Myocyte (in vitro differentiated cells): ENCODE data around the gene E2F4. TPM values are rescaled to one million over a fixed set of nuclear protein-coding genes. Genes with fewer than 3 reads are reported as not detected.

Experiments used
- DNase-seq: peaks from one replicate; pipeline ENCODE4 v3.0.0-alpha.2; 2012; ENCODE audit warnings: low read depth
- total RNA-seq: library from RNA; depleted of rRNA; stranded (reverse); fragments of >200 nt; gene quantifications from 2 replicates; pipeline ENCODE4 v1.2.3, GENCODE V29; 2014

E2F4 gene
- total RNA-seq, 1 donor from 2014 or later = 75.8 TPM

DNA sequence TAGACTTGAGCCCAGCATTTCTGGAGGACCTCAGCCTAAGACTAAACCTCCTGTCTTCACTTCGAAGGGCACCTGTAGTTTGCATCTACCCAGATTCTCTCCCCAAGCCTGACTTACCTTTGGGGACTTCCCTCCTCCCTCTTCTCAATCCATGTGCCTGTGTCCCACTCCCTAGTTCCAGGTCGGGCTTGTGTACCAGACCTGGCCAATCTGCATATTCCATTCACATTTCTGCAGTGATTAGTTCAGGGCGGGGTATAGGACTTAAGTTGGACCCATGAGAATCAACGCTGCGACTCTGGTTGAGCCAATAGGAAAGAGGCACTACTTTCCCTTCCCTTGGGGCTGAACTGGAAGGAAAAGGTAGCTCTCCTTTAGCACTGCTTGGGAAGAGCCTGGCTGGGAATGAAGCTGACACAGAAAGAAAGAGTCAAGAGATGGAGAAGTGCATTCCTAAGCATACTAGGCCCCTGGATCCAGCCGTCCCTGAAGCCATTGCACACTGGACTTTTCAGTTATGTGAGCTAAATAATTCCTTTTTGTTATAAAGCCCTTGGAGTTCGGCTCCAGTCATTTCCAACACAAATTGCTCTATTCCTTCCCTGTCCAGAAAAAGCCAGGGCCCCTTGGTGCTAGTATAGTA lies 34.7 kb upstream of the E2F4 start:
- no peak for DNase-seq

DNA sequence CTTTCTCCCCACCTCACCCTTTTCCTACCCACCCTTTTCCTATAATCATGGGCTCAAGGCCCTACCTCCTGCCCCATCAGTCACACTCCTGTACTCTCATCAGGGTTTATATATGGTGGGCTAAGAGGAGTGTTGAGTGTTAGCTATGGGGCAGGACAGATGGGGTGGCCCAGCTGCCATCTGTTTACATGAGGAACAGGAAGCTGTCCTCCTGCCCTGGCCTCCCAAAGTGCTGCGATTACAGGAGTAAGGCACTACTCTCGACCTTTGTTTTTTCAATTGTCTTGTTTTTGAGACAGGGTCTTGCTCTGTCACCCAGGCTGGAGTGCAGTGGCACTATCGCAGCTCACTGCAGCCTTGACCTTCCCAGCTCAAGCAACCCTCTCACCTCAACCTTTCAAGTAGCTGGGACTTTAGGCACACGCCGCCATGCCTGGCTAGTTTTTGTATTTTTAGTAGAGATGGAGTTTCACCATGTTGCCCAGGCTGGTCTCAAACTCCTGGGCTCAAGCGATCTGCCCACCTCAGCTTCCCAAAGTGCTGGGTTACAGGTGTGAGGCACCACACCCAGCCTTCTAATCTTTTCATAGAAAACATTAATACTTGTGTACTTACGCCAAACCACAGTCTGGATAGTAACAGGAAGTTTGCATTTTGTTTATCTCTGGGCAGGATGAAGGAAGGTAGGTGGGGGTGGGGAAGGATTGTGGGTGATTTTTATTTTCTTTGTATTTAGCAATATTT lies 33.9 kb upstream of the E2F4 start:
- DNase-seq = no peak

DNA sequence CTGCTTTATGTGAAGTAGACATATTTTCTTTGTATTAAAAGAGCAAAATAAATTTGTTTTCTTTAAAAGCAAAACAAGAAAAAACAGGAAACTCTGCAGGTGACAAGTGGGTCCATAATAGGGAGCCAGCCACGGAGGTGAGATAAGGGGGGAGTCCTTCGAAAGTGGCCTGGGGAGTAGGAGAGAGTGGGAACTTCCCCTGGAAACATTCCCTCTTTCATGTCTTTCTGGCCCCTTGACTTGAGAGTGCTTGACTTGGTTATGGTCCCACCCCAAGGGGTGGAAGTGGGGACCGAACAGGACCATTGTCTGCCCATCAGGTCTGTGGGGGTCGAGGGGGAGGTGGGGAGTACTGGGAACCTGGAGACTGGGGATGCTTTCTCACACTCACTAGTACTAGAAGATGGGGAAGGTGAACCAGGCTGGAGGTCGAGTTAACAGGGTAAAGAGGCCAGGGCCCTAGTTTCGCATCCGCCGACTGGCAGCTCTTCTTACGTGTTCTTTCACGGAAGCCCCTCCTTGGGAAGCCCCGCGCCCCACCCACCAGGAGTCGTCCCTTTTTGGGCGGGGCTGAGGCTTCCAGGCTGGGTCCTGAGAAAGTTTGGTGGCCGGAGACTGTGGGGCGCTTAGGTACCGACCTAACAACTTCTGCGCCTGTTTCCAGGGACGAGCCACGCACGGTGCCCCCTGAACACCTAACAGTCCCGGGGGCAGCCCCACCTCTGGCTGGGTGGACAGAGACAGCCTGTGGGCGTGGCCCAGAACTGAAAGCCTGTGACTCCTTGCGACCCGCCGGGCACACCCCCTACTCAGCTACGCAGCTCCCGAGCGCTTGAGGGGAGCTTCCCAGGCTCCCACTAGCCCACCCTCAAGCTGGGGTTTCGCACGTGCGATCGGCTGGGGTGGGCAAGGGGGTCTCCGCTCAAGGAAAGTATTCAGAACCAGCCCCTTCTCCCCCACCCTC lies 33.0 kb upstream of the E2F4 start:
- peak; percentile 39 for DNase-seq

DNA sequence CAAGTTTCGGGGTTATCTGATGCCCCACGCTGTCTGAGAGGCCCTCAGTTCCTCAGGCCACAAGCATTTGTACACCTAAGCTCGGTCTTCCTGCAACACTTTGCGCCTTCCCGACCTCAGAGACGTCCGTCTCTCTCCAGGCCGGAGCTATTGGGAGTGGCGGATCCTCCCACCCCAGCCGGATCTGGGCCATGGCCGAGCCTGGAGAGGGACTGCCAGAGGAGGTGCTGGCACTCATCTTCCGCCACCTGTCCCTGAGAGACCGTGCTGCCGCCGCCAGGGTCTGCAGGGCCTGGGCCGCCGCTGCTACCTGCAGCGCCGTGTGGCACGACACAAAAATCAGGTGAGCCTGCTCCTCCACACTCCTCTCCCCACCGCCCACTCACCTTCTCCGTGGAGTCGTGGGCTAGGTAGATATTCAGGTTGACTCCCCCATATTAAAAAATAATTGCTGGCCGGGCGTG lies 30.3 kb upstream of the E2F4 start:
- no peak for DNase-seq

DNA sequence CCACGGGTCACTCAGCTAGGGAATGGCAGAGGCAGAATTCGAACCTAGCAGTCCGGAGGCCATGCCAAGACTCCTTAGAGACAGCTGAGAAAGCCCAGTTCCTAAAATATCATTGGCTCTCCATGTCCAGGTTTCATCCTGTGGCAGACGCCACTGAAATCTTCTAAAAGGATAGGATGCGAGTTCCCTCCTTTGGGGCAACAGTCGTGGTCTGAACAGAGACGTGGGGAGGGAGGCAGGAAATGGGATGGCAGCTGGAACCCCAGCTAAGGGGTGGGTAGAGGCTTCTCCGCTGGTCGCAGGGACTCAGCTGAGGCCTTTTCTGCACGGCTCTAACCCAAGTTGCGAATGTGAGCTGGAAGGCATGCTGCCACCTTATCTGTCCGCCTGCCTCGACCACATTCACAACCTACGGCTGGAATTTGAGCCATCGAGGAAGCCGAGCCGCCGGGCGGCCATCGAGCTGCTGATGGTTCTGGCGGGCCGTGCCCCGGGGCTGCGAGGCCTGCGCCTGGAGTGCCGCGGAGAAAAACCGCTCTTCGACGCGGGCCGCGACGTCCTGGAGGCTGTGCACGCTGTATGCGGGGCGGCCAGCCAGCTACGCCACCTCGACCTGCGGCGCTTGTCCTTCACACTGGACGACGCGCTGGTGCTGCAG lies 29.3 kb upstream of the E2F4 start:
- DNase-seq = no peak

DNA sequence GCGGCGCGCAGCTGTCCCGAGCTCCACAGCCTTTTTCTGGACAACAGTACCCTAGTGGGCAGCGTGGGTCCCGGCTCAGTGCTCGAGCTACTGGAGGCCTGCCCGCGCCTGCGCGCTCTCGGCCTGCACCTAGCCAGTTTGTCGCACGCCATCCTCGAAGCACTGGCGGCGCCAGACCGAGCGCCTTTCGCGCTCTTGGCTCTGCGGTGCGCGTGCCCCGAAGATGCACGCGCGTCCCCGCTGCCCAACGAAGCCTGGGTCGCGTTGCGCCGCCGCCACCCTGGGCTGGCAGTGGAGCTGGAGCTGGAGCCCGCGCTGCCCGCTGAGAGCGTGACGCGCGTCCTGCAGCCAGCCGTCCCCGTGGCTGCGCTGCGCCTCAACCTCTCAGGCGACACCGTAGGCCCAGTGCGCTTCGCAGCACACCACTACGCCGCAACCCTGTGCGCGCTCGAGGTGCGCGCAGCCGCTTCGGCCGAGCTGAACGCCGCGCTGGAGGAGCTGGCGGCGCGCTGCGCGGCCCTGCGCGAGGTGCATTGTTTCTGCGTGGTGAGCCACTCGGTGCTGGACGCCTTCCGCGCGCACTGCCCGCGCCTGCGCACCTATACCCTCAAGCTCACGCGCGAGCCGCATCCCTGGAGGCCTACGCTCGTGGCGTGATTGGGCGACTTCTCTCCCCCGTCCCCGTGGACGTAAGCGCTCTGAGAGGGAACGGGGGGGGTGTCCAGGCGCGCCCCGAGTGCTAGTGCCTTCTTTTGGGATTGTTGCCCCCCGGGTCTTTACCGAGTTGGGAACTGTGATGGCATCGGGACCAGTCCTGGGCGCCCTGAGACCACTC lies 28.6 kb upstream of the E2F4 start:
- DNase-seq = no peak

DNA sequence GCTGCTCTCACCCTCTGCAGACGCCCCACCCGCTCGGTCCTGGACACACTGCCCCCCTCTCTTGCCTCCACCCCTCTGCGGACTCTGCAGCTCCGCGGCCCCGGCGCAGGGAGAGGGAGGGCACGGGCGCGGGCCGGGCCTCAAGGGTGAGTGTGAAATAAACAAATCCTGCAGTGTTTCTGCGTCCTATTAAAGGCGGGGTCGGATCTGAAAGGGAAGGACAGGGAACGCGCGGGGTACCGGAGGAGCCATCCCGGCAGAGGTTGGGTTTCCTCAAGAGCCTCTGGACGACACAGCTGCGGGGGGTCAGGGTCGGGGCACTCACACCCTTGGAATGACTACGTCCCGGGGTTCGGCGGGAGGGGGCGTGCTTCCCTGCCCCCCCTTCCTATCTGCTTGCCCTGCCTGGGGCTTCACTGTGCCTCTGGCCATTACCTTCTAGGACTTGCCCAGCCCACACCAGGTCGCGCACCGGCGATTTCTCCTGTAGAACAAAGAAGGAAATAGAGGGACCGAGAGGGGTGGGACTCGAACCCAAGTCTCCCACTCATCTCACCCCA lies 27.9 kb upstream of the E2F4 start:
- DNase-seq = no peak

DNA sequence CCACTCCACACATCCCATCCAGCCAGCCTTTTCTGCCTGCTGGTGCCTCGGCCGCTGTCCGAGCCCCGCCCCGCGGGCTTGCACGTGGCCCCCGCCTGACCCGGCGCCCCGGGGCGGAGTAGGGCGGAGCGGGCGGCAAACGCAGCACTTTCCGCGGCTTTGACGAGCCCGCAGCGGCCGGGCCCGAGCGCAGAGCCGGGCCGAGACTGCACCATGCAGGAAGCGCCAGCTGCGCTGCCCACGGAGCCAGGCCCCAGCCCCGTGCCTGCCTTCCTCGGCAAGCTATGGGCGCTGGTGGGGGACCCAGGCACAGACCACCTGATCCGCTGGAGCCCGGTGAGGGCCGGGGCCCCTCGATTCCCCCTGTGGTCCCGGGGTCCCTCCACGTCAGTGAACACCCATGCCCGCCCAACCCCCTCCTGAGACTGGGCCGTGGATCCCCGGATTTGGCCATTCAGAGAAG lies 27.3 kb upstream of the E2F4 start, which contains the start of gene HSF4:
Gene HSF4 (plus strand): TSS at position 147 of the 463 bp plus-strand sequence. CDS start 67 bp downstream, at position 214.
- no peak for DNase-seq

DNA sequence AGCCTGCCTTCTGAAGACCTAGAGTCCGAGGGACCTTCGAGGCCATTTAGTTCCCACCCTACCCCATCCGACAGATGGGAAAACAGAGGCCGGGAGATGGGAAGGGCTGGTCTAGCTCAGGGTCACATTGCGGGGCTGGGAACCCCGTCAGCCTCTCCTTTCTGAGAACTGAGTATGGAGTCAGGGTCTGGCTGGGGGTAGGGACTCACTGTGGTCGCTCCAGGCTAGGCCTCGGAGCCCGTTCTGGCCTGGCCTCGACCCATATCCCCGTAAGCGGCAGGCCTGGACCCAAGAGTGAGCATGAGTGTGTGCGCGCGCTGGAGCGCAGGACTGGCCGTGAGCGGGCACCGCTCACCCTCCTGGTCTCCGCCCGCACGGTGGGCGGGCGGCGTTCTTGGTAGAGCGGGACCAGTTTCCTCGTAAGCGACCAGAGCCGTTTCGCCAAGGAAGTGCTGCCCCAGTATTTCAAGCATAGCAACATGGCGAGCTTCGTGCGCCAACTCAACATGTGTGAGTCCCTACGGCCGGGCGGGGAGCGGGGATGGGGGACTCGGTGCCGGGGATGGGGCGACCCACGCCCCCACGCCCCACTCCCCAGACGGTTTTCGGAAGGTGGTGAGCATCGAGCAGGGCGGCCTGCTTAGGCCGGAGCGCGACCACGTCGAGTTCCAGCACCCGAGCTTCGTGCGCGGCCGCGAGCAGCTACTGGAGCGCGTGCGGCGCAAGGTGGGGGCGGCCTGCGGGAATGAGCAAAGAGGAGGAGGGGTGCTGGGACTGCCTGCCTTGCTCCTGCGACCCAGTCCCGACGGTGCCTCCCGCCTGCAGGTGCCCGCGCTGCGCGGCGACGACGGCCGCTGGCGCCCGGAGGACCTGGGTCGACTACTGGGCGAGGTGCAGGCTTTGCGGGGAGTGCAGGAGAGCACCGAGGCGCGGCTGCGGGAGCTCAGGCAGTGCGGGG lies 26.6 kb upstream of the E2F4 start:
- no peak for DNase-seq

DNA sequence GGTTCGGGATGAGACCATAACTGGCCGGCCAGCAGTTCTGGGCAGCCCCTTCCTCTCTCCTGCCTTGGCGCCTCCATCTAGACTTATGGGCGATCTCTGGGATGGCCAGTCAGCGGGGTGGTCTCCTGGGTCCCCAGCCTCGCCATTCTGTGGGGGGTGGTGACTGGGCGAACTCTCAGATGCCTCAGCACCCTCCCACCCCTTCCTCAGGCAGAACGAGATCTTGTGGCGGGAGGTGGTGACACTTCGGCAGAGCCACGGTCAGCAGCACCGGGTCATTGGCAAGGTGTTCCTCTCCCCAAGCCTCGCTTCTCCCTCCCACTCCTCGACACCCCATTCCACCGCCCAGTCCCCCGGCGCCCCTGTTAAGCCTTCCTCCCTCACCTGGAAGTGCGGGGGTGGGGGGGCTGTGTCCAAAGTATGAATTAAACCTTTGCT lies 25.8 kb upstream of the E2F4 start:
- DNase-seq = no peak

DNA sequence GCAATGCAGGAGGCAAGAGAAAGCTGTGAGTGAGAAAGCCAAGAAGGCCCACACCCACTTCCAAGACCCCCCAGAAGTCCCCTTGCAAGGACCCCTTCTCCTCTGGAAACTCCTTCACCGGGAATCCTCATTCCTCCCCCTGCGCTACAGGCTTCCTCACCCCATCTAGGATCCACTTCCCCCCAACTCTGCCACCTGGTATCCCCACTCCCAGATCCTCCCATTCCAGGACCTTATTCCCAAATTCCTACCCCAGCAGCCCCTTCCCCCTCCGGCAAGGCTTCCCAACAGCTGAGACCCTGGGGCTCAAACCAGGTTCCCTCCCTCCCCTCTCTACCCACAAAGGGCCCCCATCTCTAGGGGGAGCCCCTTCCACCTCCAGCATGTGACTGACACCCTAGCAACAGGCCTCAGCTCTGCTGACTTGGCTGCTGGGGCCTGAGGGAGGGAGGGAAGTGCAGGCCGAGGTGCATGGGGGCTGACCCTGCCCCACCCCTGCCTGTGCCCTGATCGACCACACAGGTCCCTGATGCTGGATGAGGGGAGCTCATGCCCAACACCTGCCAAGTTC lies 25.3 kb upstream of the E2F4 start:
- no peak for DNase-seq

DNA sequence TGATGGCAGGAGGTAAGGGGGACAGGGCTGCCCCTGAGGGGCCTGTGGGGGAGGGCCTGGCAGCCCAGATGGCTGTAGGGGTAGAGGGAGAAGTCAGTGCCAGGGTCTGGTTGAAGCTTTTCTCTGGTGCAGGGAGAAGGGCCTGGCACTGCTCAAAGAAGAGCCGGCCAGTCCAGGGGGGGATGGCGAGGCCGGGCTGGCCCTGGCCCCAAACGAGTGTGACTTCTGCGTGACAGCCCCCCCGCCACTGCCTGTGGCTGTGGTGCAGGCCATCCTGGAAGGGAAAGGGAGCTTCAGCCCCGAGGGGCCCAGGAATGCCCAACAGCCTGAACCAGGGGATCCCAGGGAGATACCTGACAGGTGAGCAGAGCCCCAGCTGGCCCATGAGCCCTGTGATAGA lies 24.4 kb upstream of the E2F4 start:
- DNase-seq = no peak

DNA sequence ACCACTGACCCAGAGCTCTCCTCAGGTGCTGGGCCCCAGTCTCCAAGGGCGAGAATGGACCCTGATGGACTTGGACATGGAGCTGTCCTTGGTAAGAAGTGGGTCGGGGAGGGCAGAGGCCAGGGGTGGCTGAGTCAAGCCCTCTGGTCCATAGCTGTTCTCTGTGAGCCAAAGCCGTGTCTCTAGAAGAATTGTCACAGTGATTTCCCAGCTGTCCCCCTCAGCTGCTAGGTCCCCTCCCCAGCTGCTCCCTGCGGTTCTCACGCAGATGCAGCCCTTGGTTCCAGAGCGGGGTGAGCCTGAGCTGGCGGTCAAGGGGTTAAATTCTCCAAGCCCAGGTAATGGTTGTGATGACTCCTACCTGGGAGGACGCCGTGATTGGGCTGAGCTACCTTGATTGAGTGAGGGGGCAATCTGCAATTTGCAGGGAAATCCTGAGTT lies 22.9 kb upstream of the E2F4 start:
- DNase-seq = no peak

DNA sequence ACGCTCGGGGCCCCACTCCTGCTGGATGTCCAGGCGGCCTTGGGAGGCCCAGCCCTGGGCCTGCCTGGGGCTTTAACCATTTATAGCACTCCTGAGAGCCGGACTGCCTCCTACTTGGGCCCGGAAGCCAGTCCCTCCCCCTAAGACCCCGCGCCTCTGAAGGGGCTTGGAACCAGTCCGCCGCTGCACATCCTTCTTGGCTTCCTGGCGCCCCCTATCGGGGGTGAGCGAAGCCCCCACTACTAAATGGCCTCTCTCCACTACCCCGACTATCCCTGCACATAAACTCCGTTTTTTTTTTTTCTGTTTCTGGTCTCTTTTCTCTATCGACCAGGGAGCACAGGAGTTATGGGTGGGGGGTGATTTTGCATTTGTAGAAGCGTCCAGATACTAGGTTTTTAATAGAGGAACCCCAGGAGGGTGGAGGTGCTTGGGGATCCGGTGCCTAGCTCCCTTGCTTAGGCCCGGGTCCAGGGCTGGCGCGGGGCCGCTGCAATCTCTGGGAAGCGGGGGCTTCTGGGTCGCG lies 22.2 kb upstream of the E2F4 start:
- peak; percentile 56 for DNase-seq

DNA sequence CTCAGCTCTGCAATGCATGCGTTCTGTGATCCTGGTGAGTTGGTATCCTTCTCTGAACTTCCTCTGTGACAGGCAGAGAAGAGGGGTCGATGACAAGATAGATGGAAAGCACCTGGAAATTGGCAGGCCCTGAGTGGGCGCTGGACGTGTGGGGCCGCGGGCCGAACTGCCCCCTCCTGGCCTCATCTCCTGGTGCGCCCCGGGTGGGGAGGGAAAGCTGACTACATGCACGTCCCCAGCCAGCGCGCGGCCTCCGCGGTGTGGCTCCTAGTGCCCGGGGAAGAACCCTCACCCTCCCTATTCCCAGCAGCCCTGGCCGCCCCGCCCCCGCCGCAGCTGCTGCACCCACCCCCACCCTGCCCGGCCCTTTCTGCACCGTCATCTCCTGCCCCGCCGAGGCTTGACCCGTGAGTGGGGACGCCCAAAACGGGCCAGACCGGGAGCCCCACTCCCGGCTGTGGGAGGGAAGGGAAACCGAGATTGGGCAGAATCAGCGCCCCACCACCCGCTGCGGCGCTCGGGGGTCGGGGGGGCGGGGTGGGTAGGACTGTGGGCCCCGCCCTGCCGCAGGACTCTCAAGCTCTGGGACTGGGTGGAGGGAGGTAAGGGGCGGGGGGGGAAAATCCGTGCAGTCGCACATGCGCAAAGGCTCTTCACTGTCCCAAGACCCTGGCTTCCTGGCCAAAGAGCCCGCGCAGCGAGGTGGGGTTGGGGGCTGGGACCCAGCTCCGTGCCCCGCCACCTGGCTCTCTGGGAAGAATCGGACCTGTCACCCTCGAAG lies 21.6 kb upstream of the E2F4 start, which contains the start of gene NOL3:
Gene NOL3 (plus strand): TSS at position 371 of the 781 bp plus-strand sequence.
- DNase-seq = peak; percentile 93

DNA sequence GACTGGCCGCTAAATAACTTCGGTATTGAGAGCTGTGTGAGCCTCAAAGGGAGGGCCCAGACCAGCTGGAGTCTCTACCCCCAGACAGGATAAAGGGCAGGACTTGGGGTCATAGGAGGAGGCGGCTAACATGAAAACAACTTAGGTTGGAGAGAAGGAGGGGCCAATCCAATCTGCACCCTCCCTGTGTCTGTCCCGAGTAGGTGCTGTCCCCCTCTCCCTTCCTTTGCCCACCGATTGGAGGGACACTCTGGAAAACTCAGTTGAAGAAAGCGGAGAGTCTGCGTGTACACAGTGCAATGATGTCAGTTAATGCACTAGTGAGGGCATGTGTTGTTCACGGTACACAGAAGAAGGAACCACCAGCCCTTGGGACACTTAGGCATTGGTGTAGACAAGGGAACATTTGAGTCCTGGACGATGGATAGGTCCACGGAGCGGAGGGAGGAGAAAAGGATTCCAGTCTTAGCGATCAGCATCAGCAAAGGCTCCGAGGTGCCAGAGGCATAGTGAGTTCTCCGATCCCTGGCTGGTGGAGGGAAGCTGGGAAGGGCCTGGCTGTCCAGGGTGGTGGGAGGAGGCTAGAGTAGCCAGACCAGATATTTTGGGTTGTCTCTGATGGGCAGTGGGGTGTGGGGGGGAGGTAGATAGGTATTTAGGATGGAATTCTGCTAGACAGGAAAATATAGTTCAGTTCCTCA lies 20.9 kb upstream of the E2F4 start:
- DNase-seq = no peak
